IMR-90 (cell line): ENCODE measurements around the gene NRCAM. TPM values are rescaled to one million over a fixed set of nuclear protein-coding genes. Genes with fewer than 3 reads are reported as not detected.

Experiments
- ATAC-seq: fragments of 200-7000 bp; cut with Tn5 transposase; 2 replicates; pipeline ENCODE4 v1.9.1; 2020; ENCODE audit warnings: low read depth, mild to moderate bottlenecking, moderate library complexity
- BruUV-seq: library from RNA; stranded (reverse); fragments of 400-500 nt; replicated peaks from 2 replicates; lab custom pipeline; 2021; lab: Mats Ljungman, UMichigan
- CTCF ChIA-PET: fragments of 300-600 bp; formaldehyde crosslinking; extraction: SDS; loops from one replicate; lab custom pipeline; 2021; ENCODE audit warnings: antibody characterized with exemption; lab: Yijun Ruan, JAX
- POLR2A ChIA-PET: fragments of 300-600 bp; sonication (Branson Sonifier 250); formaldehyde crosslinking; loops from one replicate; lab custom pipeline; 2022; ENCODE audit warnings: antibody characterized with exemption; ENCODE audit not compliant: unreplicated experiment; lab: Charles Lee
- DNase-seq: peaks from one replicate; pipeline ENCODE4 v3.0.0; 2013
- H2AFZ ChIP-seq: replicated peaks from 2 replicates; pipeline ENCODE3; 2013; ENCODE audit warnings: low read length, mild to moderate bottlenecking; ENCODE audit not compliant: poor library complexity
- H2AK5ac ChIP-seq: 2 replicates; pipeline ENCODE4 v1.6.1; 2013; ENCODE audit warnings: low read depth, low read length, inconsistent platforms
- H2AK9ac ChIP-seq: replicated peaks from 2 replicates; pipeline ENCODE3; 2013; ENCODE audit warnings: mild to moderate bottlenecking, low read depth, low read length, moderate library complexity; ENCODE audit not compliant: poor library complexity
- H2BK120ac ChIP-seq: 2 replicates; pipeline ENCODE4 v1.6.1; 2013; ENCODE audit warnings: low read depth, low read length, inconsistent platforms
- H2BK15ac ChIP-seq: 3 replicates; pipeline ENCODE4 v1.6.1; 2013; ENCODE audit warnings: low read depth, low read length, inconsistent platforms
- H2BK20ac ChIP-seq: 2 replicates; pipeline ENCODE4 v1.6.1; 2013; ENCODE audit warnings: low read depth, mild to moderate bottlenecking, inconsistent platforms, low read length, moderate library complexity
- H2BK5ac ChIP-seq: 2 replicates; pipeline ENCODE4 v1.6.1; 2013; ENCODE audit warnings: mild to moderate bottlenecking, low read depth, low read length, inconsistent platforms; ENCODE audit not compliant: poor library complexity, severe bottlenecking
- H3K14ac ChIP-seq: replicated peaks from 2 replicates; pipeline ENCODE4 v1.6.1; 2013; ENCODE audit warnings: low read depth, low read length, inconsistent platforms
- H3K18ac ChIP-seq: 2 replicates; pipeline ENCODE4 v1.6.1; 2013; ENCODE audit warnings: low read depth, low read length, control low read depth
- H3K23ac ChIP-seq: 2 replicates; pipeline ENCODE4 v1.6.1; 2013; ENCODE audit warnings: low read depth, low read length, inconsistent platforms
- H3K27ac ChIP-seq: 2 replicates; pipeline ENCODE4 v1.5.1; 2013; ENCODE audit warnings: mild to moderate bottlenecking, control low read depth, low read length; ENCODE audit not compliant: insufficient read depth
- H3K27me3 ChIP-seq: 2 replicates; pipeline ENCODE4 v1.6.1; 2013; ENCODE audit warnings: low read length; ENCODE audit not compliant: control insufficient read depth, insufficient read depth
- H3K36me3 ChIP-seq: 2 replicates; pipeline ENCODE4 v1.6.1; 2013; ENCODE audit warnings: low read length, mixed read lengths; ENCODE audit not compliant: control insufficient read depth, insufficient read depth
- H3K4ac ChIP-seq: 2 replicates; pipeline ENCODE4 v1.6.1; 2013; ENCODE audit warnings: low read depth, low read length, inconsistent platforms
- H3K4me1 ChIP-seq: 2 replicates; pipeline ENCODE4 v1.6.1; 2013; ENCODE audit warnings: low read length, mixed read lengths; ENCODE audit not compliant: control insufficient read depth, insufficient read depth
- H3K4me2 ChIP-seq: 2 replicates; pipeline ENCODE4 v1.6.1; 2013; ENCODE audit warnings: low read depth, mild to moderate bottlenecking, control low read depth, low read length, moderate library complexity
- H3K4me3 ChIP-seq: 2 replicates; pipeline ENCODE4 v1.5.1; 2013; ENCODE audit warnings: low read depth, mild to moderate bottlenecking, control low read depth, low read length, moderate library complexity; ENCODE audit not compliant: insufficient read depth
- H3K56ac ChIP-seq: 2 replicates; pipeline ENCODE4 v1.6.1; 2013; ENCODE audit warnings: low read length, inconsistent platforms; ENCODE audit not compliant: insufficient read depth; ENCODE audit errors: extremely low read depth
- H3K79me1 ChIP-seq, 2 experiments: 2 replicates each; pipeline ENCODE4 v1.6.1; 2013; ENCODE audit warnings: low read length in 2 of 2, inconsistent platforms in 1 of 2, low read depth in 1 of 2
- H3K9ac ChIP-seq: 2 replicates; pipeline ENCODE4 v1.6.1; 2013; ENCODE audit warnings: low read depth, low read length, control low read depth
- H3K9me1 ChIP-seq: 2 replicates; pipeline ENCODE4 v1.6.1; 2013; ENCODE audit warnings: low read length, inconsistent platforms; ENCODE audit not compliant: insufficient read depth
- H3K9me3 ChIP-seq: 2 replicates; pipeline ENCODE4 v1.6.1; 2013; ENCODE audit warnings: low read length; ENCODE audit not compliant: control insufficient read depth, insufficient read depth
- H4K20me1 ChIP-seq: 2 replicates; pipeline ENCODE4 v1.6.1; 2013; ENCODE audit warnings: low read length, inconsistent platforms; ENCODE audit not compliant: insufficient read depth
- H4K5ac ChIP-seq: 2 replicates; pipeline ENCODE4 v1.6.1; 2013; ENCODE audit warnings: mild to moderate bottlenecking, low read depth, low read length, control low read depth
- H4K8ac ChIP-seq, 2 experiments: 2 replicates each; pipeline ENCODE4 v1.6.1; 2013; ENCODE audit warnings: low read depth in 2 of 2, low read length in 2 of 2, control low read depth in 1 of 2, inconsistent platforms in 1 of 2
- H4K91ac ChIP-seq: 2 replicates; pipeline ENCODE4 v1.6.1; 2013; ENCODE audit warnings: low read depth, low read length, inconsistent platforms; ENCODE audit not compliant: insufficient read depth
- BHLHE40 ChIP-seq: fragments of 150-350 bp; IDR thresholded peaks from 2 replicates; pipeline ENCODE4 v1.6.1; 2016; ENCODE audit warnings: mild to moderate bottlenecking, low read depth, low read length
- CEBPB ChIP-seq: IDR thresholded peaks from 2 replicates; pipeline ENCODE4 v1.6.1; 2012; ENCODE audit warnings: low read depth, low read length, improper control_type of control experiment
- CHD1 ChIP-seq: IDR thresholded peaks from 2 replicates; pipeline ENCODE4 v1.6.1; 2012; ENCODE audit warnings: low read depth, low read length, improper control_type of control experiment
- CTCF ChIP-seq: conservative IDR thresholded peaks from 2 replicates; pipeline ENCODE4 v1.5.1; 2012; ENCODE audit warnings: mild to moderate bottlenecking, low read depth, low read length, improper control_type of control experiment
- ELK1 ChIP-seq: fragments of 150-350 bp; IDR thresholded peaks from 2 replicates; pipeline ENCODE4 v1.6.1; 2016; ENCODE audit warnings: low read depth, mild to moderate bottlenecking, low read length, moderate library complexity, borderline replicate concordance
- FOS ChIP-seq: fragments of 150-350 bp; IDR thresholded peaks from 2 replicates; pipeline ENCODE4 v1.6.1; 2016; ENCODE audit warnings: low read depth, low read length
- MAFK ChIP-seq: IDR thresholded peaks from 2 replicates; pipeline ENCODE4 v1.6.1; 2012; ENCODE audit warnings: low read depth, low read length, improper control_type of control experiment
- MAZ ChIP-seq: IDR thresholded peaks from 2 replicates; pipeline ENCODE4 v1.6.1; 2012; ENCODE audit warnings: low read depth, mild to moderate bottlenecking, low read length, improper control_type of control experiment, moderate library complexity, borderline replicate concordance
- MXI1 ChIP-seq: IDR thresholded peaks from 2 replicates; pipeline ENCODE4 v1.6.1; 2012; ENCODE audit warnings: low read depth, mild to moderate bottlenecking, low read length, moderate library complexity, borderline replicate concordance
- NFE2L2 ChIP-seq: fragments of 150-350 bp; IDR thresholded peaks from 2 replicates; pipeline ENCODE4 v1.6.1; 2016; ENCODE audit warnings: low read depth, mild to moderate bottlenecking, low read length
- POLR2A ChIP-seq: IDR thresholded peaks from 2 replicates; pipeline ENCODE4 v1.6.1; 2012; ENCODE audit warnings: mild to moderate bottlenecking, low read depth, low read length
- RAD21 ChIP-seq: IDR thresholded peaks from 2 replicates; pipeline ENCODE4 v1.6.1; 2012; ENCODE audit warnings: low read length, improper control_type of control experiment
- RCOR1 ChIP-seq: IDR thresholded peaks from 2 replicates; pipeline ENCODE4 v1.6.1; 2012; ENCODE audit warnings: mild to moderate bottlenecking, low read length, improper control_type of control experiment; ENCODE audit not compliant: insufficient replicate concordance
- RFX5 ChIP-seq: IDR thresholded peaks from 2 replicates; pipeline ENCODE4 v1.8.0; 2012; ENCODE audit warnings: low read depth, mild to moderate bottlenecking, low read length, moderate library complexity
- SMC3 ChIP-seq: fragments of 150-350 bp; IDR thresholded peaks from 2 replicates; pipeline ENCODE4 v1.6.1; 2016; ENCODE audit warnings: low read depth, mild to moderate bottlenecking, antibody characterized with exemption, low read length, moderate library complexity
- USF2 ChIP-seq: fragments of 150-350 bp; IDR thresholded peaks from 2 replicates; pipeline ENCODE4 v1.6.1; 2017; ENCODE audit warnings: mild to moderate bottlenecking, antibody characterized with exemption, low read length, low read depth
- WGBS, 2 experiments: methylation state at CpG; one replicate each; pipeline versions ENCODE4 v1.1.5 to v1.1.7; 2013; ENCODE audit warnings: missing lambda C conversion rate in 2 of 2; ENCODE audit not compliant: insufficient read length in 1 of 2; ENCODE audit errors: extremely low coverage in 2 of 2; 5-methylcytosine and 5-hydroxymethylcytosine counted together
- dilution Hi-C: fragments of 300-500 bp; cut with HindIII; formaldehyde crosslinking; loops from one replicate; pipeline ENCODE4 v1.14.3; 2018; ENCODE audit warnings: low sequenced_read_pairs; ENCODE audit not compliant: unreplicated experiment
- in situ Hi-C: fragments of 300-500 bp; cut with MboI; formaldehyde crosslinking; loops from 3 replicates; pipeline ENCODE4 v1.14.3; 2019; ENCODE audit warnings: low sequenced_read_pairs, inconsistent platforms, mixed read lengths
- intact Hi-C: fragments of 100-400 bp; cut with micrococcal nuclease; formaldehyde crosslinking; loops from 2 replicates; pipeline ENCODE4 v1.10.0; 2022
- polyA plus RNA-seq, 3 experiments: library from polyadenylated mRNA; depleted of rRNA; stranded (reverse); fragments of >200 nt; gene quantifications; 2 replicates each; pipeline ENCODE4 v1.2.3, GENCODE V29; 2012; ENCODE audit warnings: low replicate concordance in 1 of 3
- total RNA-seq: library from RNA; depleted of rRNA; stranded (reverse); fragments of >200 nt; gene quantifications from 2 replicates; pipeline ENCODE4 v1.2.3, GENCODE V29; 2012

Gene NRCAM
- total and polyA plus RNA-seq, 2 of the 4 experiments (the other 2 are of a cell fraction) = 0.46 to 1.1 TPM

GRCh38 chr7:108278281-108278680 lies 178.0 kb downstream of the NRCAM start:
- ChIA-PET CTCF (no interaction called here), POLR2A (no interaction called here)
- DNase-seq = no peak
- ATAC-seq = no peak
- no peaks in the 10 kb centered on the region for H3K9me1 ChIP-seq
- no peak overlapping the region for H3K9ac ChIP-seq
- no peak overlapping the region for H3K4me2 ChIP-seq
- no peak overlapping the region for H2BK15ac ChIP-seq
- H4K20me1 ChIP-seq = no peaks in the 10 kb centered on the region
- no peak overlapping the region for H2BK120ac ChIP-seq
- H2AFZ ChIP-seq = no peak overlapping the region
- H3K23ac ChIP-seq = no peak overlapping the region
- H4K8ac ChIP-seq = no peak overlapping the region
- no peak overlapping the region for H3K14ac ChIP-seq
- TF ChIP-seq CTCF (no peak), RFX5 (no peak), BHLHE40 (no peak), MAZ (no peak), USF2 (no peak), POLR2A (no peak), RAD21 (no peak), CEBPB (no peak), RCOR1 (no peak), ELK1 (no peak), NFE2L2 (no peak), FOS (no peak), MXI1 (no peak), CHD1 (no peak), MAFK (no peak), SMC3 (no peak)
- H3K36me3 ChIP-seq = no peaks in the 10 kb centered on the region
- H2AK5ac ChIP-seq = no peak overlapping the region
- peaks cover 2% of the 10 kb centered on the region; the same call in 1 of the 2 replicates for H3K27me3 ChIP-seq
- no peak overlapping the region for H2BK20ac ChIP-seq
- H3K56ac ChIP-seq = no peak overlapping the region
- H3K27ac ChIP-seq = no peak overlapping the region
- no peaks in the 10 kb centered on the region for H3K4me1 ChIP-seq
- in situ Hi-C loops (no loop called here), dilution Hi-C loops (no loop called here), intact Hi-C loops (no loop called here)
- no peak overlapping the region for H4K5ac ChIP-seq
- no peak overlapping the region for H2BK5ac ChIP-seq
- no peak overlapping the region for H3K4me3 ChIP-seq
- no TSS peak for BruUV-seq
- no peak overlapping the region for H3K18ac ChIP-seq
- no peak overlapping the region for H4K91ac ChIP-seq
- H3K79me1 ChIP-seq = no peaks in the 10 kb centered on the region
- H3K9me3 ChIP-seq = no peaks in the 10 kb centered on the region
- H2AK9ac ChIP-seq = no peak overlapping the region
- 89% methylated on average over 4 of the region's 10 CpGs; no CpG with 5 or more reads in 1 of the 2 experiments for WGBS, 2 experiments
- H3K4ac ChIP-seq = no peak overlapping the region
